ENCODE measurements around the gene GPNMB.
"Not testable (repeated sequence)": the region's sequence is repeated elsewhere in the genome, so short reads cannot be mapped to it uniquely, and the experiment has no call there.

GPNMB gene

GRCh38 chr7:23246555-23246954 lies at the start of gene GPNMB:
GPNMB (plus strand) TSS chr7:23246775; CDS start chr7:23246858, 83 bp downstream.
- Histone ChIP-seq H3K9me3 (peaks cover 13% of the 10 kb centered on the region), H3K4me3 (no peak within 1 kb of the TSS), H3K27ac (no peak within 1 kb of the TSS), H3K27me3 (peaks cover 20% of the 10 kb centered on the region), H3K9ac (no peak within 1 kb of the TSS), H3K4me1 (no peaks in the 10 kb centered on the region), H4K20me1 (no peaks in the 10 kb centered on the region), H3K4me2 (no peak within 1 kb of the TSS), H3K36me3 (no peaks in the 10 kb centered on the region)
- TF ChIP-seq Cebpa-rat (IDR thresholded peaks at IDR 0.05), result no peak

- not testable (repeated sequence) for H4K20me1 ChIP-seq, H3K4me2 ChIP-seq, H3K27ac ChIP-seq, H3K4me1 ChIP-seq, H3K9ac ChIP-seq, H3K4me3 ChIP-seq, H3K27me3 ChIP-seq, H3K9me3 ChIP-seq
- H3K36me3 ChIP-seq, result peaks cover 74% of the 10 kb centered on the region
These were observed 48.8 kb upstream of the GPNMB start for GRCh38 chr7:23197745-23198144.

- H4K20me1 ChIP-seq, result 0 out of 2 replicates have a peak, but pooled peaks cover 5% of the 10 kb centered on the region
- no peak overlapping the region for H3K4me3 ChIP-seq
- no peak overlapping the region for H3K4me2 ChIP-seq
- H3K27me3 ChIP-seq, result no peaks in the 10 kb centered on the region
- H3K9ac ChIP-seq, result no peak overlapping the region
- no peak for TF ChIP-seq Cebpa-rat (IDR thresholded peaks at IDR 0.05)
- H3K36me3 ChIP-seq, result peaks cover 66% of the 10 kb centered on the region
- no peaks in the 10 kb centered on the region for H3K9me3 ChIP-seq
- H3K27ac ChIP-seq, result no peak overlapping the region
- H3K4me1 ChIP-seq, result no peaks in the 10 kb centered on the region
These were observed 46.2 kb upstream of the GPNMB start for GRCh38 chr7:23200331-23200730.

GRCh38 chr7:23204241-23204640 lies 42.3 kb upstream of the GPNMB start:
- H3K9me3 ChIP-seq, result peaks cover 9% of the 10 kb centered on the region
- no peak overlapping the region for H3K9ac ChIP-seq
- no peak overlapping the region for H3K4me3 ChIP-seq
- H3K27me3 ChIP-seq, result no peaks in the 10 kb centered on the region
- no peak overlapping the region for H3K27ac ChIP-seq
- H3K4me2 ChIP-seq, result no peak overlapping the region
- TF ChIP-seq Cebpa-rat (IDR thresholded peaks at IDR 0.05), result no peak
- no peaks in the 10 kb centered on the region for H4K20me1 ChIP-seq
- H3K36me3 ChIP-seq, result peaks cover 51% of the 10 kb centered on the region
- no peaks in the 10 kb centered on the region for H3K4me1 ChIP-seq

GRCh38 chr7:23205577-23205908 lies 41.0 kb upstream of the GPNMB start:
- Histone ChIP-seq H3K4me1 (no peaks in the 10 kb centered on the region), H3K36me3 (peaks cover 38% of the 10 kb centered on the region), H3K27me3 (no peaks in the 10 kb centered on the region), H3K4me3 (no peak overlapping the region), H3K9me3 (peaks cover 9% of the 10 kb centered on the region), H4K20me1 (no peaks in the 10 kb centered on the region), H3K4me2 (no peak overlapping the region), H3K27ac (no peak overlapping the region), H3K9ac (no peak overlapping the region)
- TF ChIP-seq Cebpa-rat (IDR thresholded peaks at IDR 0.05), result no peak

GRCh38 chr7:23205909-23206767 lies 40.4 kb upstream of the GPNMB start:
- Histone ChIP-seq H3K36me3 (peaks cover 34% of the 10 kb centered on the region), H3K9ac (no peak overlapping the region), H3K27ac (no peak overlapping the region), H3K27me3 (no peaks in the 10 kb centered on the region), H3K4me3 (no peak overlapping the region), H3K9me3 (peaks cover 9% of the 10 kb centered on the region), H3K4me2 (no peak overlapping the region), H4K20me1 (no peaks in the 10 kb centered on the region), H3K4me1 (no peaks in the 10 kb centered on the region)
- no peak for TF ChIP-seq Cebpa-rat (IDR thresholded peaks at IDR 0.05)

GRCh38 chr7:23207021-23207420 lies 39.6 kb upstream of the GPNMB start:
- Histone ChIP-seq H3K9me3 (peaks cover 9% of the 10 kb centered on the region), H3K4me2 (no peak overlapping the region), H3K36me3 (peaks cover 25% of the 10 kb centered on the region), H3K4me3 (no peak overlapping the region), H3K27me3 (no peaks in the 10 kb centered on the region), H3K27ac (no peak overlapping the region), H3K4me1 (no peaks in the 10 kb centered on the region), H4K20me1 (no peaks in the 10 kb centered on the region), H3K9ac (no peak overlapping the region)
- no peak for TF ChIP-seq Cebpa-rat (IDR thresholded peaks at IDR 0.05)

GRCh38 chr7:23207884-23208283 lies 38.7 kb upstream of the GPNMB start:
- Histone ChIP-seq H3K36me3 (peaks cover 24% of the 10 kb centered on the region), H3K4me2 (no peak overlapping the region), H3K27ac (no peak overlapping the region), H3K9ac (no peak overlapping the region), H3K9me3 (peaks cover 9% of the 10 kb centered on the region), H3K4me1 (no peaks in the 10 kb centered on the region), H4K20me1 (no peaks in the 10 kb centered on the region), H3K27me3 (no peaks in the 10 kb centered on the region), H3K4me3 (no peak overlapping the region)
- no peak for TF ChIP-seq Cebpa-rat (IDR thresholded peaks at IDR 0.05)

- Histone ChIP-seq H3K4me3 (no peak overlapping the region), H4K20me1 (no peaks in the 10 kb centered on the region), H3K9ac (no peak overlapping the region), H3K9me3 (peaks cover 9% of the 10 kb centered on the region), H3K4me2 (no peak overlapping the region), H3K27ac (no peak overlapping the region), H3K27me3 (no peaks in the 10 kb centered on the region), H3K4me1 (no peaks in the 10 kb centered on the region), H3K36me3 (peaks cover 24% of the 10 kb centered on the region)
- TF ChIP-seq Cebpa-rat (IDR thresholded peaks at IDR 0.05), result no peak
These were observed 38.3 kb upstream of the GPNMB start for GRCh38 chr7:23208316-23208715.

GRCh38 chr7:23210506-23210905 lies 36.1 kb upstream of the GPNMB start:
- Histone ChIP-seq H3K4me3 (no peak overlapping the region), H3K4me1 (no peaks in the 10 kb centered on the region), H4K20me1 (no peaks in the 10 kb centered on the region), H3K27ac (no peak overlapping the region), H3K9me3 (peaks cover 9% of the 10 kb centered on the region), H3K4me2 (no peak overlapping the region), H3K27me3 (no peaks in the 10 kb centered on the region), H3K36me3 (peaks cover 9% of the 10 kb centered on the region), H3K9ac (no peak overlapping the region)
- no peak for TF ChIP-seq Cebpa-rat (IDR thresholded peaks at IDR 0.05)
